ENCODE data around the gene TSPOAP1.

The TSPOAP1 gene

GRCh38 chr17:58262149-58262548, 66.4 kb downstream of the TSPOAP1 start:
- H3K27ac ChIP-seq (ENCODE audit: poor library complexity, severe bottlenecking): no peak overlapping the region
- no peak overlapping the region for H3K4me3 ChIP-seq (ENCODE audit: severe bottlenecking)
- ATAC-seq (ENCODE audit: low read depth): no peak
- no peaks in the 10 kb centered on the region for H3K4me1 ChIP-seq (ENCODE audit: insufficient read depth, poor library complexity, severe bottlenecking)
- H3K9me3 ChIP-seq (ENCODE audit: severe bottlenecking): no peaks in the 10 kb centered on the region
- no peak for TF ChIP-seq CTCF (IDR thresholded peaks at IDR 0.05; ENCODE audit: poor library complexity, severe bottlenecking)
- H3K27me3 ChIP-seq (ENCODE audit: insufficient read depth, poor library complexity, severe bottlenecking): peaks cover 77% of the 10 kb centered on the region
- no peaks in the 10 kb centered on the region for H3K36me3 ChIP-seq (ENCODE audit: low read depth)
- DNase-seq (ENCODE audit: low spot score): no peak

GRCh38 chr17:58254803-58255202, 73.8 kb downstream of the TSPOAP1 start:
- H3K27ac ChIP-seq (ENCODE audit: poor library complexity, severe bottlenecking): no peak overlapping the region
- H3K4me1 ChIP-seq (ENCODE audit: insufficient read depth, poor library complexity, severe bottlenecking): no peaks in the 10 kb centered on the region
- no peaks in the 10 kb centered on the region for H3K9me3 ChIP-seq (ENCODE audit: severe bottlenecking)
- no peak overlapping the region for H3K4me3 ChIP-seq (ENCODE audit: severe bottlenecking)
- peak; percentile 21 for TF ChIP-seq CTCF (IDR thresholded peaks at IDR 0.05; ENCODE audit: poor library complexity, severe bottlenecking)
- no peaks in the 10 kb centered on the region for H3K36me3 ChIP-seq (ENCODE audit: low read depth)
- ATAC-seq (ENCODE audit: low read depth) (peak; percentile 27; the same call in 1 of the 3 replicates), DNase-seq (ENCODE audit: low spot score) (no peak)
- H3K27me3 ChIP-seq (ENCODE audit: insufficient read depth, poor library complexity, severe bottlenecking): peaks cover 21% of the 10 kb centered on the region

GRCh38 chr17:58253082-58253481, 75.5 kb downstream of the TSPOAP1 start:
- H3K9me3 ChIP-seq (ENCODE audit: severe bottlenecking): no peaks in the 10 kb centered on the region
- no peaks in the 10 kb centered on the region for H3K4me1 ChIP-seq (ENCODE audit: insufficient read depth, poor library complexity, severe bottlenecking)
- H3K27me3 ChIP-seq (ENCODE audit: insufficient read depth, poor library complexity, severe bottlenecking): peaks cover 13% of the 10 kb centered on the region
- no peak for DNase-seq (ENCODE audit: low spot score)
- H3K27ac ChIP-seq (ENCODE audit: poor library complexity, severe bottlenecking): no peak overlapping the region
- ATAC-seq (ENCODE audit: low read depth): no peak
- H3K36me3 ChIP-seq (ENCODE audit: low read depth): no peaks in the 10 kb centered on the region
- no peak overlapping the region for H3K4me3 ChIP-seq (ENCODE audit: severe bottlenecking)
- no peak for TF ChIP-seq CTCF (IDR thresholded peaks at IDR 0.05; ENCODE audit: poor library complexity, severe bottlenecking)

- ATAC-seq (ENCODE audit: low read depth): no peak
- H3K27me3 ChIP-seq (ENCODE audit: insufficient read depth, poor library complexity, severe bottlenecking): peaks cover 10% of the 10 kb centered on the region
These were observed 76.5 kb downstream of the TSPOAP1 start for GRCh38 chr17:58252141-58252540.

More at GRCh38 chr17:58252141-58252540, 76.5 kb downstream of the TSPOAP1 start:
- H3K27ac ChIP-seq (ENCODE audit: poor library complexity, severe bottlenecking): no peak overlapping the region
- H3K36me3 ChIP-seq (ENCODE audit: low read depth): no peaks in the 10 kb centered on the region
- no peaks in the 10 kb centered on the region for H3K9me3 ChIP-seq (ENCODE audit: severe bottlenecking)
- no peak for DNase-seq (ENCODE audit: low spot score)
- no peaks in the 10 kb centered on the region for H3K4me1 ChIP-seq (ENCODE audit: insufficient read depth, poor library complexity, severe bottlenecking)
- H3K4me3 ChIP-seq (ENCODE audit: severe bottlenecking): no peak overlapping the region
- no peak for TF ChIP-seq CTCF (IDR thresholded peaks at IDR 0.05; ENCODE audit: poor library complexity, severe bottlenecking)
